GM12878 (cell line): Measurements from ENCODE around the gene ANKDD1A.

ENCODE experiments used
- ETV6 ChIP-seq, 2 experiments: fragments of 450-650 bp in 1 of 2; IDR thresholded peaks in 1 of 2; conservative IDR thresholded peaks in 1 of 2; 2 replicates each; pipeline ENCODE4 v1.6.1; 2014; ENCODE audit warnings: antibody characterized with exemption in 1 of 2, borderline replicate concordance in 1 of 2, low read depth in 1 of 2, mild to moderate bottlenecking in 1 of 2, moderate library complexity in 1 of 2
- RAD21 ChIP-seq: IDR thresholded peaks from 2 replicates; pipeline ENCODE4 v1.6.1; 2011; ENCODE audit warnings: mild to moderate bottlenecking, low read depth, low read length, moderate library complexity; ENCODE audit not compliant: insufficient read depth
- SRF ChIP-seq, 2 experiments: IDR thresholded peaks; 2 replicates each; pipeline ENCODE4 v1.6.1; 2011; ENCODE audit warnings: low read depth in 2 of 2, low read length in 2 of 2, mild to moderate bottlenecking in 1 of 2, moderate library complexity in 1 of 2
- ZNF274 ChIP-seq: IDR thresholded peaks from one replicate; pipeline ENCODE4 v1.8.0; 2011; ENCODE audit not compliant: insufficient read length, insufficient read depth
- TF ChIP-seq, protein P1 (sequence below): fragments of 450-650 bp; IDR thresholded peaks from 2 replicates; pipeline ENCODE4 v1.6.1; 2014; ENCODE audit warnings: mild to moderate bottlenecking
- TF ChIP-seq, protein P2 (sequence below), 3 experiments: IDR thresholded peaks in 2 of 3; conservative IDR thresholded peaks in 1 of 3; 2 replicates each; pipeline ENCODE4 v1.5.1; 2011; ENCODE audit warnings: low read depth in 3 of 3, low read length in 3 of 3, mild to moderate bottlenecking in 3 of 3, control low read depth in 2 of 3, moderate library complexity in 2 of 3, inconsistent platforms in 1 of 3, mixed read lengths in 1 of 3; ENCODE audit not compliant: control insufficient read depth in 2 of 3, insufficient read depth in 1 of 3; ENCODE audit errors: extremely low read depth in 1 of 3

DNA sequence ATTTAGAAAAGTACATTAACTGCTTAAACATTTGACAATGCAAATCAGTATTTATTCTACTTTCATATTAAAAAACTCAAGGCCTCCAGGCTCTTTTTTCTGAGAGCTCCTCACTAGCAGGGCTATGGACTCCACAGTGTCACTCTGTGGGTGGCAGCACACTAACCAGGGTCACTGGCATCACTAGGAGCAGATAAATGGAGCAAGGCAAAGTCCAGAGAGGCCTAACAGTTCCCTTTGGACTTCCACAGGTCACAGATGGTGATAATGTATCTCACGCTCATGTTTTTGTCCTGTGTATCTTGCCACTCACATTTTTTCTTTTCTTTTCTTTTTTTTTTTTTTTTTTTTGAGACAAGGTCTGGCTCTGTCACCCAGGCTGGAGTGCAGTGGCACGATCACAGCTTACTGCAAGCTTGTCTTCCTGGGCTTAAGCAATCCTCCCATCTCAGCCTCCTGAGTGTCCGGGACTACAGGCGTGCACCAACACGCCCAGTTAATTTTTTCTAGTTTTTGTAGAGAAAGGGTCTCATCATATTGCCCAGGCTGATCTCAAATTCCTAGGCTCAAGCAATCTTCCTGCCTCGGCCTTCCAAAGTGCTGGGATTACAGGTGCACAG, 70.2 kb downstream of the ANKDD1A start:
- TF ChIP-seq SRF (IDR thresholded peaks at IDR 0.05; ENCODE audit: low read depth in 2 of 2, low read length in 2 of 2) (no peak), RAD21 (no peak), ZNF274 (no peak), ETV6 (conservative IDR thresholded peaks at IDR 0.05 in 1 of 2, IDR thresholded peaks at IDR 0.05 in 1 of 2; ENCODE audit: borderline replicate concordance in 1 of 2, low read depth in 1 of 2) (no peak)
- TF ChIP-seq, protein P1, sequence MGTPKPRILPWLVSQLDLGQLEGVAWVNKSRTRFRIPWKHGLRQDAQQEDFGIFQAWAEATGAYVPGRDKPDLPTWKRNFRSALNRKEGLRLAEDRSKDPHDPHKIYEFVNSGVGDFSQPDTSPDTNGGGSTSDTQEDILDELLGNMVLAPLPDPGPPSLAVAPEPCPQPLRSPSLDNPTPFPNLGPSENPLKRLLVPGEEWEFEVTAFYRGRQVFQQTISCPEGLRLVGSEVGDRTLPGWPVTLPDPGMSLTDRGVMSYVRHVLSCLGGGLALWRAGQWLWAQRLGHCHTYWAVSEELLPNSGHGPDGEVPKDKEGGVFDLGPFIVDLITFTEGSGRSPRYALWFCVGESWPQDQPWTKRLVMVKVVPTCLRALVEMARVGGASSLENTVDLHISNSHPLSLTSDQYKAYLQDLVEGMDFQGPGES = no peak
- TF ChIP-seq, protein P2, sequence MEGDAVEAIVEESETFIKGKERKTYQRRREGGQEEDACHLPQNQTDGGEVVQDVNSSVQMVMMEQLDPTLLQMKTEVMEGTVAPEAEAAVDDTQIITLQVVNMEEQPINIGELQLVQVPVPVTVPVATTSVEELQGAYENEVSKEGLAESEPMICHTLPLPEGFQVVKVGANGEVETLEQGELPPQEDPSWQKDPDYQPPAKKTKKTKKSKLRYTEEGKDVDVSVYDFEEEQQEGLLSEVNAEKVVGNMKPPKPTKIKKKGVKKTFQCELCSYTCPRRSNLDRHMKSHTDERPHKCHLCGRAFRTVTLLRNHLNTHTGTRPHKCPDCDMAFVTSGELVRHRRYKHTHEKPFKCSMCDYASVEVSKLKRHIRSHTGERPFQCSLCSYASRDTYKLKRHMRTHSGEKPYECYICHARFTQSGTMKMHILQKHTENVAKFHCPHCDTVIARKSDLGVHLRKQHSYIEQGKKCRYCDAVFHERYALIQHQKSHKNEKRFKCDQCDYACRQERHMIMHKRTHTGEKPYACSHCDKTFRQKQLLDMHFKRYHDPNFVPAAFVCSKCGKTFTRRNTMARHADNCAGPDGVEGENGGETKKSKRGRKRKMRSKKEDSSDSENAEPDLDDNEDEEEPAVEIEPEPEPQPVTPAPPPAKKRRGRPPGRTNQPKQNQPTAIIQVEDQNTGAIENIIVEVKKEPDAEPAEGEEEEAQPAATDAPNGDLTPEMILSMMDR (IDR thresholded peaks at IDR 0.05 in 2 of 3, conservative IDR thresholded peaks at IDR 0.05 in 1 of 3; ENCODE audit: control insufficient read depth in 2 of 3, extremely low read depth in 1 of 3, insufficient read depth in 1 of 3, low read depth in 3 of 3, low read length in 3 of 3) = no peak
